ENCODE results near the gene CCDC192. TPM values are rescaled to one million over a fixed set of nuclear protein-coding genes. Genes with fewer than 3 reads are reported as not detected.

The CCDC192 gene
- total and polyA plus RNA-seq, 2 of the 4 experiments (the other 2 are of a cell fraction): not detected

GRCh38 chr5:127963233-127963632, 260.0 kb downstream of the CCDC192 start:
- Histone ChIP-seq H2BK120ac (ENCODE audit: low read depth, low read length) (no peak overlapping the region), H2BK15ac (ENCODE audit: low read depth, low read length) (no peak overlapping the region), H3K27me3 (ENCODE audit: control insufficient read depth, insufficient read depth, low read length) (no peaks in the 10 kb centered on the region), H3K56ac (ENCODE audit: extremely low read depth, insufficient read depth, low read length) (no peak overlapping the region), H2BK20ac (ENCODE audit: low read depth, low read length) (no peak overlapping the region), H3K9me1 (ENCODE audit: insufficient read depth, low read length) (no peaks in the 10 kb centered on the region; the same call in 1 of the 2 replicates), H3K23ac (ENCODE audit: low read depth, low read length) (no peak overlapping the region), H3K18ac (ENCODE audit: low read depth, low read length) (no peak overlapping the region), H3K14ac (replicated peaks; ENCODE audit: low read depth, low read length) (no peak overlapping the region), H4K8ac (ENCODE audit: low read depth in 2 of 2, low read length in 2 of 2) (no peak overlapping the region), H4K5ac (ENCODE audit: low read depth, low read length) (no peak overlapping the region), H3K4ac (ENCODE audit: low read depth, low read length) (no peak overlapping the region), H3K4me2 (ENCODE audit: low read depth, low read length) (no peak overlapping the region), H4K91ac (ENCODE audit: insufficient read depth, low read depth, low read length) (no peak overlapping the region), H3K79me1 (ENCODE audit: low read depth in 1 of 2, low read length in 2 of 2) (no peaks in the 10 kb centered on the region; a peak in 1 of 4 replicates), H4K20me1 (ENCODE audit: insufficient read depth, low read length) (no peaks in the 10 kb centered on the region), H3K4me1 (ENCODE audit: control insufficient read depth, insufficient read depth, low read length) (peaks cover 8% of the 10 kb centered on the region), H3K36me3 (ENCODE audit: control insufficient read depth, insufficient read depth, low read length) (peaks cover 4% of the 10 kb centered on the region; the same call in 1 of the 2 replicates), H3K27ac (ENCODE audit: insufficient read depth, low read length) (no peak overlapping the region), H3K9me3 (ENCODE audit: control insufficient read depth, insufficient read depth, low read length) (no peaks in the 10 kb centered on the region; the same call in 1 of the 2 replicates), H2BK5ac (ENCODE audit: low read depth, low read length, poor library complexity, severe bottlenecking) (no peak overlapping the region), H2AK9ac (replicated peaks; ENCODE audit: low read depth, low read length, poor library complexity) (no peak overlapping the region), H3K9ac (ENCODE audit: low read depth, low read length) (no peak overlapping the region), H2AK5ac (ENCODE audit: low read depth, low read length) (no peak overlapping the region), H3K4me3 (ENCODE audit: insufficient read depth, low read depth, low read length) (no peak overlapping the region), H2AFZ (replicated peaks; ENCODE audit: low read length, poor library complexity) (no peak overlapping the region)
- BruUV-seq (replicated peaks): no TSS peak
- POLR2A ChIA-PET (ENCODE audit: unreplicated experiment): no interaction called here
- dilution Hi-C loops (cut with HindIII; ENCODE audit: low sequenced_read_pairs, unreplicated experiment): no loop called here
- DNase-seq: no peak
- no CpG with 5 or more reads among the region's 1 CpG for WGBS, 2 experiments (ENCODE audit: extremely low coverage in 2 of 2, insufficient read length in 1 of 2)
- in situ Hi-C loops (cut with MboI; ENCODE audit: low sequenced_read_pairs): no loop called here
- CTCF ChIA-PET: no interaction called here
- ATAC-seq (ENCODE audit: low read depth): no peak
- TF ChIP-seq MXI1 (IDR thresholded peaks at IDR 0.05; ENCODE audit: borderline replicate concordance, low read depth, low read length): no peak
- no peak for TF ChIP-seq MAZ (IDR thresholded peaks at IDR 0.05; ENCODE audit: borderline replicate concordance, low read depth, low read length)
- no peak for TF ChIP-seq BHLHE40 (IDR thresholded peaks at IDR 0.05; ENCODE audit: low read depth, low read length)
- no peak for TF ChIP-seq FOS (IDR thresholded peaks at IDR 0.05; ENCODE audit: low read depth, low read length)
- TF ChIP-seq MAFK (IDR thresholded peaks at IDR 0.05; ENCODE audit: low read depth, low read length): no peak
- intact Hi-C loops (cut with micrococcal nuclease): no loop called here

Measured in IMR-90 (cell line).